HG02588 (cell line): ENCODE results near the gene SRL.

Experiments used
- ATAC-seq: cut with Tn5 transposase; IDR thresholded peaks from one replicate; pipeline ENCODE4 v1.9.1; 2021; ENCODE audit warnings: mild to moderate bottlenecking, moderate library complexity; ENCODE audit not compliant: unreplicated experiment

The SRL gene

GRCh38 chr16:4203748-4204147, 38.1 kb downstream of the SRL start:
- ATAC-seq = no peak

- ATAC-seq = no peak
These were observed 39.1 kb downstream of the SRL start for GRCh38 chr16:4202615-4203345.

- no peak for ATAC-seq
These were observed 41.1 kb downstream of the SRL start for GRCh38 chr16:4200781-4201137.

GRCh38 chr16:4200000-4200780, 41.7 kb downstream of the SRL start:
- ATAC-seq = no peak

GRCh38 chr16:4198816-4199215, 43.1 kb downstream of the SRL start:
- ATAC-seq = no peak

- ATAC-seq = no peak
These were observed 47.2 kb downstream of the SRL start for GRCh38 chr16:4194661-4195060.

GRCh38 chr16:4193920-4194319, 48.0 kb downstream of the SRL start:
- no peak for ATAC-seq

GRCh38 chr16:4192206-4192605, 49.7 kb downstream of the SRL start:
- no peak for ATAC-seq

- ATAC-seq = no peak
These were observed 51.1 kb downstream of the SRL start for GRCh38 chr16:4190712-4191333.

- no peak for ATAC-seq
These were observed 51.8 kb downstream of the SRL start for GRCh38 chr16:4190086-4190485.

GRCh38 chr16:4184038-4184702, 57.7 kb downstream of the SRL start:
- no peak for ATAC-seq

GRCh38 chr16:4183237-4184037, 58.4 kb downstream of the SRL start:
- ATAC-seq = peak; percentile 88

GRCh38 chr16:4182581-4183236, 59.2 kb downstream of the SRL start:
- ATAC-seq = peak; percentile 19

GRCh38 chr16:4180511-4180910, 61.4 kb downstream of the SRL start:
- ATAC-seq = no peak

GRCh38 chr16:4179763-4180260, 62.1 kb downstream of the SRL start:
- no peak for ATAC-seq

GRCh38 chr16:4179020-4179419, 62.9 kb downstream of the SRL start:
- ATAC-seq = no peak

- no peak for ATAC-seq
These were observed 63.3 kb downstream of the SRL start for GRCh38 chr16:4178468-4179010.

- ATAC-seq = no peak
These were observed 64.9 kb downstream of the SRL start for GRCh38 chr16:4176906-4177417.

GRCh38 chr16:4175849-4176248, 66.0 kb downstream of the SRL start:
- ATAC-seq = no peak
